Measurements from ENCODE around the gene ANKRD31. TPM values are rescaled to one million over a fixed set of nuclear protein-coding genes. Genes with fewer than 3 reads are reported as not detected.

The ANKRD31 gene
- total RNA-seq (2022; extraction: Qiagen RNA extraction; ENCODE audit: low read depth): 0.03 to 0.12 TPM (median 0.07 TPM) in 5 replicates

GRCh38 chr5:75236322-75237316 lies at the start of gene ANKRD31:
Gene ANKRD31, minus strand, starts transcription at chr5:75236878. Its CDS starts 192 bp downstream, at chr5:75236686.

GRCh38 chr5:75052192-75053053 lies 184.3 kb downstream of the ANKRD31 start, which contains the start of gene GCNT4:
Gene GCNT4, minus strand, starts transcription at chr5:75052558. Its CDS starts 22,521 bp downstream, at chr5:75030037.

Other genes with a start within 250 kb of the ANKRD31 start
- gene GCNT4, start 184.3 kb downstream of the ANKRD31 start, total RNA-seq (2022; extraction: Qiagen RNA extraction; ENCODE audit: low read depth): 0.41 to 0.49 TPM (median 0.47 TPM) in 5 replicates
- gene HMGCR, start 100.3 kb upstream of the ANKRD31 start, total RNA-seq (2022; extraction: Qiagen RNA extraction; ENCODE audit: low read depth): 29.1 to 38.4 TPM (median 29.9 TPM) in 5 replicates

All from A549 treated with CpdA at 1 μM for 4 hours (cell line).